NCI-H2081 (cell line): ENCODE measurements around the gene KCNJ14.

Experiments used
- DNase-seq, 2 experiments: peaks; one replicate each; lab custom pipeline; 2025; lab: John Stamatoyannopoulos, UW

KCNJ14 gene

GRCh38 chr19:48455171-48455907, at the start of gene KCNJ14:
Gene KCNJ14, plus strand, starts transcription at chr19:48455574. Its CDS starts 6,151 bp downstream, at chr19:48461725.
- DNase-seq, result no peak

GRCh38 chr19:48405850-48406249, 49.5 kb upstream of the KCNJ14 start:
- no peak for DNase-seq

- no peak for DNase-seq
These were observed 41.3 kb upstream of the KCNJ14 start for GRCh38 chr19:48413879-48414587.

- peak in 1 of 2 experiments; percentile 52 for DNase-seq
These were observed 40.0 kb upstream of the KCNJ14 start for GRCh38 chr19:48415395-48415794.

DNA sequence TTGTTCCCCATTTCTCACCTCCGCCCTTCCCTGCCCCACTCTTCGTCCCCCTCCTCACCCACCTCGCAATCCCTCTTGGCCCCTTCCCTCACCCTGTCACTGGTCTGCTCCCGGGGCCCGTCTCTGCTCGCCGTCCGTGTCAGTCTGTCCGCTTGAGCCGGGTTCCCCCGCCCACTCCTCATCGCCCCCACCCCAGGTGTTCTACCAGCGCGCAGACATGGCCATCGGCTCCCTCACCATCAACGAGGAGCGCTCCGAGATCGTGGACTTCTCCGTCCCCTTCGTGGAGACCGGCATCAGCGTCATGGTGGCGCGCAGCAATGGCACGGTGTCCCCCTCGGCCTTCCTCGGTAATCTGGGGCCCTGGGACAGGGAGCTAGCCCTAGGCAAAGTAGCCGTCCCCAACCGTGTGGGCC, 39.6 kb upstream of the KCNJ14 start:
- DNase-seq, result no peak

DNA sequence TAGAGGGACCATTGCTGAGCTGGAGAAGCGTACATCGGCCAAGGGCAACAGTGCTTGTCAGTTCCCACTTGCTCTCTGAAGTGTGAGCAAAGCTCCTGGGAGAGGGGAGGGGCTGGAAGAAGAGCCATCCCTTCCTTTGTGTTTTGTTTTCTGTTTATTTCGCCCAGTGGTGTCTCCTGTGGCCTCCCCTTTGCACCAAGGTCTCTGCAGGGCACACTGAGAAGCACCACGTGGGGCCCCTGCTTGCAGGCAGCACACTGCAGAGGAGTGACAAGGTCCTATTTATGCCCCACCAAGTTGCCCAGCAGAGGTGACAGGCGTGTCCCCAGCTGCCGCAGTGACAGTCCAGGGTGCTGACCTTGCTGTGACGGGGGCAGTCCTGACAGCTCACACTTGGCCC, 38.0 kb upstream of the KCNJ14 start:
- DNase-seq, result no peak

DNA sequence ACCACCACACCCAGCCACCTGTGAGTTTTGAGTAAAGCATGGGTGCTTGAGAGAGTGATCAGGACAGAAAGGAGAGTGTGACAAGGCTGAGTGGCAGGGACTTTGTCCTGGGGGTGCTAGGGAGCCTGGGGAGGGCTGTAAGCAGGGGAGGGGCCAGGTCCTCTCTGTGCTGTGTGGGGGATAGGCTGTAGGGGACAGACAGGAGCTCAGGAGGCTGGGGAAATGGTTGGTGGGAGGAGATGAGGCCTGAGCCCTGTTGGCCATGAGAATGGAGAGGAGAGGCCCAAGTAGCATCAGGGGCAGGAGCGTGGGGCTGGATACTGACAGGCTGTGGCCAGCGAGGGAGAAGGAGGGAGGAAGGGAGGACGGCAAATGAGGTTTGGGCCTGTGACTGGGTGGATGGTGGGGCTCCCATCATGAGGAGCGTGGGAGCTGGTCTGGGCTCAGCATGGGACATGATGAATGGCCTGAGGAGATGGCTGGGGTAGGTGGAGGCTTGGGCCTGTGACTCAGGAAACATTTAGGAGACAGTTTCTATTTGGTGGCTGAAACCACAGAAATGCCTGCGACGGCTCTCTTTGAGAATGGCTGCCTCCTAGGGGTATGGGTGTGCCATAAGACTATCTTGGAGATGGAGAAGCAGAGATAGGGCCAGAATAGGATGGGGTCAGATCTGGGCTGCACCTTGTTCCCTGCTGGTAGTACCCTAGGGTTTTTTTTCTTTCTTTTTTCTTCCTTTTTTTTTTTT, 36.9 kb upstream of the KCNJ14 start:
- no peak for DNase-seq

DNA sequence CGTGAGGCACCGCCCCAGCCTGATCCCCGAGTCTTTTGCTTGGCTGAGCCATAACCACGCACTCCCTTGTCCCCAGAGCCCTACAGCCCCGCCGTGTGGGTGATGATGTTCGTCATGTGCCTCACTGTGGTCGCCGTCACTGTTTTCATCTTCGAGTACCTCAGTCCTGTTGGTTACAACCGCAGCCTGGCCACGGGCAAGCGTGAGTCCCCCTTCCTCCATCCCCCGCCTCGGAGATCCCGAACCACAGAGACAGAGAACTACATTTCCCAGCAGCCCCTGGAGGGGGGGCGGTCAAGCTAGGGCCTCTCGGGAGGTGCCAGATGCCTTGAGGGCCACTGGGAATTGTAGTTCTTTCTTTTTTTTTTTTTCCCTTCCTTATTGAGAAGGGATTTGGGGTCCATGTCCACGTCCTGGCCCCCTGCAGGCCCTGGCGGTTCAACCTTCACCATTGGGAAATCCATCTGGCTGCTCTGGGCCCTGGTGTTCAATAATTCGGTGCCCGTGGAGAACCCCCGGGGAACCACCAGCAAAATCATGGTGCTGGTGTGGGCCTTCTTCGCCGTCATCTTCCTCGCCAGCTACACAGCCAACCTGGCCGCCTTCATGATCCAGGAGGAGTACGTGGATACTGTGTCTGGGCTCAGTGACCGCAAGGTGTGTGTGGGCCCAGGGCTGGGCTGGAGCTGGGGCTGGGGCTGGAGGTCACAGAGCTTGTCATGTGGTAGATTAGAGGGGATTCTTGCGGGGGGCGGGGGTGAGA, 36.0 kb upstream of the KCNJ14 start:
- peak in 1 of 2 experiments; percentile 17 for DNase-seq

DNA sequence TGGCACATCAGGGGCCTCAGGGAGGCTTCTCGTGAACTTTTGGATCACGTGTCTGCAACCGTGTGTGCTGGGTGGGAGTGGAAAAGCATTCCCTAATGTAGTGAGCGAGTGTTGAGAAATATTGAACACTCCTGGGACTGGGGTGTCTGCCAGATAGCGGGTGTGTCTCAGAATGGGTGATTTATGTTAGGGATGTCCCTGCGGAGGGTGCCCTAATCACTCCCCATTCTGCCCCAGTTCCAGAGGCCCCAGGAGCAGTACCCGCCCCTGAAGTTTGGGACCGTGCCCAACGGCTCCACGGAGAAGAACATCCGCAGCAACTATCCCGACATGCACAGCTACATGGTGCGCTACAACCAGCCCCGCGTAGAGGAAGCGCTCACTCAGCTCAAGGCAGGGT, 33.8 kb upstream of the KCNJ14 start:
- no peak for DNase-seq

DNA sequence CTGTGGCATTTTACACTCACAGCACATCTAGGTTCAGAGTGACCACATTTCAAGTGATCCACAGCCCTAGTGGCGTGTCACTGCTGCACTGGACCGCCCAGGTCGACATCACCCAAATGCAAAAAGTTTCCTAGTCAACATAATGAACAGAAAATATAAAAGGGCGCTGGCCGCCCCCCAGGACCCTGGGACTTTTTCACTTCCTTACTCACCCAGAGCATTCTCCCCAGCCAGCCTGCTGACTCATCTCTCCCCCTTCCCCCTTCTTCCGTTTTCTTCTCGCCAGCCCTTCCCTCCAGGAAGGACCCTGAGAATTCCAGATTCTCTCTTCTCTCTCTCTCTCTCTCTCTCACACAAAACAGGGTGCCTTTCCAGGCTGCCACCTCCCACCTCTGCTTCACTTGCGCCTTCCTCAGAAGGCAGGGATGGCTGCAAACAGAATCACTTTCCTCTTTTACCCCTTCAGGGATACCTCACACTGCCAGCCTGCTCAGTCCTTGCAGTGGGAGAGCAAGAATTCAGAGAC, 30.6 kb upstream of the KCNJ14 start:
- DNase-seq, result no peak

DNA sequence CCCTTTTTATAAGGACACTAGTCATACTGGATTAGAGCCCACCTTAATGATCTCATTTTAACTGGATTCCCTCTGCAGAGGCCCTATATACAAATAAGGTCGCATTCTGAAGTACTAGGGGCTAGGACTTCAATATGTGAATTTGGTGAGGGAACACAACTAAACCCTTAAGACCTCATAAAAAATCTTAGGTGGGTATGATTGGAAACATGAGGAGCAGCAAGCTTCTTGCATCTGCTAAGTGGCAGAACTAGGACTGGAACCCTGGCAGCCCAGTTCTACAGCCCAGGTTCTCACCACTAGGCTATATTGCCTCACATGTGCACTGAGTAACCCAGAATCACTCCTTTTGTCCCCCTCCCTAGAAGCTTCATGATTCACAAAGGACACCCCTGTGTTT, 26.7 kb upstream of the KCNJ14 start:
- DNase-seq, result no peak

DNA sequence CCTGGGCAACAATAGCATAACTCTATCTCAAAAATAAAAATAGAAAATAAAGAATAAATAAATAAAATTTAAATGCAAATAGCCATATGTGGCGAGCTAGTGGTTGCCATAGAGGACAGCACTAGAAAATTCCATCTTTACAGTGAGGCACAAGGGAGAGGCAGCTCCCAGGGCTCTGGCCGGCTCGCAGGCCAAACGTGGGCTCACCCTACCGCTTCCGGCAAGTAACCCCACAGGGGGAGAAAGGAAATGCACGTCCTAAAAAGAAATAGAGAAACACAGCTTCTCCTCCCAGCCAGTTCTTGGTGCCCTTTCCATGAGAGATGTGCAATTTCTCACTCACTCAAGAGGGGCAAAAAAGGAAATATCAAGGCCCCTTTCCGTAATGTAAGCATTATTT, 22.0 kb upstream of the KCNJ14 start:
- DNase-seq, result no peak

DNA sequence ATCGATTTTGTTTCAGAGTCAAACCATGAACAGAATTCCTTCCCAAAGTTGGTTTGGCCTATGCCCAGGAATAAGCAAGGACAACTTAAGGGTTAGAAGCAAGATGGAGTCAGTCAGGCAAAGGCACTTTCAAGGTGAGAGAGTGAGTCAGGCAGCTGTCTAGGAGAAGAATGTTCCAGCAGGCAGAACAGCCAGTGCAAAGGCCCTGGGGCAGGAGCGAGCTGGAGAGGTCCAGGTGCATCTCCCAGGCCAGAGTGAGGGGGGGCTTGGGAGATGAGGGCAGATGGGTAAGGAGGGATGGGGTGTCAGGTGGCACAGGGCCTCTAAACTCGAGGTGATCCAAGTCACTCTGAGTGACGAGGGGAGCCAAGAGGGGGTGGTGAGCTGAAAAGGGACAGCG, 18.8 kb upstream of the KCNJ14 start:
- no peak for DNase-seq

DNA sequence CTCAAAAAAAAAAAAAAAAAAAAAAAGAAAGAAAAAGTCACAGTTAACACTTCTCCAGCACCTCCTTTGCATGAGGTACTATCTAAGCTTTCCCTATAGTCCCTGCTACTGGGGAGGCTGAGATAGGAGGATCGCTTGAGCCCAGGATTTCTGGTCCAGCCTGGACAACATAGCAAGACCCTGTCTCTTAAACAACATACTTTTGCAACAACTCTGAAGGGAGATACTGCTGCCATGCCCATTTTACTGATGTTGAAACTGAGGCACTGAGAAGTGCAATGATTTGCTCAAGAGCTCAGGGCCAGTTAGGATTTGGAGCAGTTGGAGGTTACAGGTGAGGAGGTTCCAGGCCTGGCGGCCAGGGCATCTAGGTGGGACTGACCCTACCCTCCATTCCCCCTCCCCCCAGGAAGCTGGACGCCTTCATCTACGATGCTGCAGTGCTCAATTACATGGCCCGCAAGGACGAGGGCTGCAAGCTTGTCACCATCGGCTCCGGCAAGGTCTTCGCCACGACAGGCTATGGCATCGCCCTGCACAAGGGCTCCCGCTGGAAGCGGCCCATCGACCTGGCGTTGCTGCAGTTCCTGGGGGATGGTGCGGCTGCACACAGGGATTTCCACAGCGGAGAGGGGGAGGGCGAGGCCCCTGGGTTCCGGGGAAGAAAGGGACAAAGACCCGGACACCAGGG, 13.9 kb upstream of the KCNJ14 start:
- DNase-seq, result no peak

DNA sequence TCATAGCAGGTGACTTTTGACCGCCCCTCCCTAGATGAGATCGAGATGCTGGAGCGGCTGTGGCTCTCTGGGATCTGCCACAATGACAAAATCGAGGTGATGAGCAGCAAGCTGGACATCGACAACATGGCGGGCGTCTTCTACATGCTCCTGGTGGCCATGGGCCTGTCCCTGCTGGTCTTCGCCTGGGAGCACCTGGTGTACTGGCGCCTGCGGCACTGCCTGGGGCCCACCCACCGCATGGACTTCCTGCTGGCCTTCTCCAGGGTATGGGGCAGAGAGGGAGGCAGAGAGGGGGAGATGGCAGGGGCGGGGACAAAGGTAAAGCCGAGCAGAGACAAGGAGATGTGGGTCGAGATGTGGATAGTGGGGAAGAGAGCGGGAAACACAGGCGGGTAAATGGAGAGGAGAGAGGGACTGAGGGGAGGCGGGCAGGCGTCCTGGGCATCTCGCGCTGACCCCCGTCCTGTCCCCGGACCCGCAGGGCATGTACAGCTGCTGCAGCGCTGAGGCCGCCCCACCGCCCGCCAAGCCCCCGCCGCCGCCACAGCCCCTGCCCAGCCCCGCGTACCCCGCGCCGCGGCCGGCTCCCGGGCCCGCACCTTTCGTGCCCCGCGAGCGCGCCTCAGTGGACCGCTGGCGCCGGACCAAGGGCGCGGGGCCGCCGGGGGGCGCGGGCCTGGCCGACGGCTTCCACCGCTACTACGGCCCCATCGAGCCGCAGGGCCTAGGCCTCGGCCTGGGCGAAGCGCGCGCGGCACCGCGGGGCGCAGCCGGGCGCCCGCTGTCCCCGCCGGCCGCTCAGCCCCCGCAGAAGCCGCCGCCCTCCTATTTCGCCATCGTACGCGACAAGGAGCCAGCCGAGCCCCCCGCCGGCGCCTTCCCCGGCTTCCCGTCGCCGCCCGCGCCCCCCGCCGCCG, 13.0 kb upstream of the KCNJ14 start:
- DNase-seq, result no peak

DNA sequence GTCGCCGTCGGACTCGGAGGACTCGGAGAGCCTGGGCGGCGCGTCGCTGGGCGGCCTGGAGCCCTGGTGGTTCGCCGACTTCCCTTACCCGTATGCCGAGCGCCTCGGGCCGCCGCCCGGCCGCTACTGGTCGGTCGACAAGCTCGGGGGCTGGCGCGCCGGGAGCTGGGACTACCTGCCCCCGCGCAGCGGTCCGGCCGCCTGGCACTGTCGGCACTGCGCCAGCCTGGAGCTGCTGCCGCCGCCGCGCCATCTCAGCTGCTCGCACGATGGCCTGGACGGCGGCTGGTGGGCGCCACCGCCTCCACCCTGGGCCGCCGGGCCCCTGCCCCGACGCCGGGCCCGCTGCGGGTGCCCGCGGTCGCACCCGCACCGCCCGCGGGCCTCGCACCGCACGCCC, 12.1 kb upstream of the KCNJ14 start:
- peak in 1 of 2 experiments; percentile 43 for DNase-seq

DNA sequence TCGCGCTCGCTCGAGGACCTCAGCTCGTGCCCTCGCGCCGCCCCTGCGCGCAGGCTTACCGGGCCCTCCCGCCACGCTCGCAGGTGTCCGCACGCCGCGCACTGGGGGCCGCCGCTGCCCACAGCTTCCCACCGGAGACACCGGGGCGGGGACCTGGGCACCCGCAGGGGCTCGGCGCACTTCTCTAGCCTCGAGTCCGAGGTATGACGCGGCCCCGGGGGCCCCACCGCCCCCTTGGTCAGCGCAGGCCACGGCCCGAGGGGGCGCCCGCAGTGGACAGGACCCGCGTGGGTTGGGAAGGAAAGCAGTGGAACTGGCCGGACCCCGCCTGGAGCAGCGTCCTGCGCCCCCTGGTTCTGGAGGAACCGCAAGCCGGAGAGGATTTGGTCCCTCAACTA, 11.6 kb upstream of the KCNJ14 start:
- peak in 1 of 2 experiments; percentile 25 for DNase-seq

- DNase-seq, result no peak
These were observed 11.0 kb upstream of the KCNJ14 start for GRCh38 chr19:48444129-48444935.

DNA sequence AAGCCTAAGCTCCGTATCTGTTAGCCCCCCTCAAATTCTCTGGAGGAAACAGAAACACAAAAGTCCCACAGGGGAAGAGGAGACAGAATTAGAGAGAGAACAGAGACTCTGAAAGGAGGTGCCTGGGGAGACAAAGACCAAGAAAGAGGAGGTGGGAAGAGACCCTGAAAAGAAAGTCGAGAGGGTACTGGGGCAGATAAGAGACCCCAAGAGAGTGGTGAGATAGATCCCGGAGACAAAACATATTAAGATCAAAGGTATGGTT, 10.5 kb upstream of the KCNJ14 start:
- no peak for DNase-seq

DNA sequence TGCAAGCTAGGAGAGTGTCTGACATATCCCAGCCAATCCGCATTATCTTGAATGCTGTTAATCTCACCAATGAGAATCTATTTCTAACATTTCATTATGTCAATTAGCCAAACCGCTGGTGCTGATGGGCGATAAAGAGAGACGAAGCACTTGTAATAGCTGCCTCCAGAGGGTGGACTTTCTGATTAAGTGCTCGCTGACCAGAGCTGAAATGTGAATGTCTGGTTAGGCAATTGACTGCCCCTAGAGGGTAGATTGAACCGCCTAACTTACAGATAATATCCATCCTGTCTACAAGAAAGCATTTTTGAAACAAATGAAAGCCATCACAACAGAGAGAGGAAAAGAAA, 10.1 kb upstream of the KCNJ14 start:
- DNase-seq, result peak; percentile 47 to 85
